ENCODE data around the gene OPHN1.

DNA sequence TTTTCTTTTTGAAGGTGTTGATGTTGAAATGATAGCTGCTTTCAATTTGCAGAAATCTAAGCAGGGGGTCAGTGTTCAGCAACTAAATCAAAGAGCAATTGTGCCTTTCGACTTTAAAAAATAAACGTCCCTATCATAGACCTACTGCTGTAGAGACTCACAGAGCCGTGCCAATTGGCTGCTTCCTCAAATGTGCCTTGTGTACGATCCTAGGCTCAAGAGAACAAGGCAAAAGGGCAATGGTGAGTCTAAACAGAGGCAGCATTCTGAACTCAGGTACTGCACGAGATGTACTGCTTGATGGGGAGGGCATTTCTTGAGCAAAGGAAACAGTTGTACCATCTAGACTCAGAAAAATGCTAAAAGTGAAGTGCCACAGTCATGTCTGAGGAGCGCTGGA lies 29.8 kb downstream of the OPHN1 start:
- TF ChIP-seq, protein P1, sequence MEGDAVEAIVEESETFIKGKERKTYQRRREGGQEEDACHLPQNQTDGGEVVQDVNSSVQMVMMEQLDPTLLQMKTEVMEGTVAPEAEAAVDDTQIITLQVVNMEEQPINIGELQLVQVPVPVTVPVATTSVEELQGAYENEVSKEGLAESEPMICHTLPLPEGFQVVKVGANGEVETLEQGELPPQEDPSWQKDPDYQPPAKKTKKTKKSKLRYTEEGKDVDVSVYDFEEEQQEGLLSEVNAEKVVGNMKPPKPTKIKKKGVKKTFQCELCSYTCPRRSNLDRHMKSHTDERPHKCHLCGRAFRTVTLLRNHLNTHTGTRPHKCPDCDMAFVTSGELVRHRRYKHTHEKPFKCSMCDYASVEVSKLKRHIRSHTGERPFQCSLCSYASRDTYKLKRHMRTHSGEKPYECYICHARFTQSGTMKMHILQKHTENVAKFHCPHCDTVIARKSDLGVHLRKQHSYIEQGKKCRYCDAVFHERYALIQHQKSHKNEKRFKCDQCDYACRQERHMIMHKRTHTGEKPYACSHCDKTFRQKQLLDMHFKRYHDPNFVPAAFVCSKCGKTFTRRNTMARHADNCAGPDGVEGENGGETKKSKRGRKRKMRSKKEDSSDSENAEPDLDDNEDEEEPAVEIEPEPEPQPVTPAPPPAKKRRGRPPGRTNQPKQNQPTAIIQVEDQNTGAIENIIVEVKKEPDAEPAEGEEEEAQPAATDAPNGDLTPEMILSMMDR (IDR thresholded peaks at IDR 0.05), result no peak
- no peak for TF ChIP-seq EP300 (IDR thresholded peaks at IDR 0.05)
